UCSD-AML1 (cell line): Measurements from ENCODE around the gene BRINP1.

ENCODE experiments used
- DNase-seq: peaks from one replicate; lab custom pipeline; 2025; ENCODE audit not compliant: unreplicated experiment; lab: John Stamatoyannopoulos, UW

The BRINP1 gene

DNA sequence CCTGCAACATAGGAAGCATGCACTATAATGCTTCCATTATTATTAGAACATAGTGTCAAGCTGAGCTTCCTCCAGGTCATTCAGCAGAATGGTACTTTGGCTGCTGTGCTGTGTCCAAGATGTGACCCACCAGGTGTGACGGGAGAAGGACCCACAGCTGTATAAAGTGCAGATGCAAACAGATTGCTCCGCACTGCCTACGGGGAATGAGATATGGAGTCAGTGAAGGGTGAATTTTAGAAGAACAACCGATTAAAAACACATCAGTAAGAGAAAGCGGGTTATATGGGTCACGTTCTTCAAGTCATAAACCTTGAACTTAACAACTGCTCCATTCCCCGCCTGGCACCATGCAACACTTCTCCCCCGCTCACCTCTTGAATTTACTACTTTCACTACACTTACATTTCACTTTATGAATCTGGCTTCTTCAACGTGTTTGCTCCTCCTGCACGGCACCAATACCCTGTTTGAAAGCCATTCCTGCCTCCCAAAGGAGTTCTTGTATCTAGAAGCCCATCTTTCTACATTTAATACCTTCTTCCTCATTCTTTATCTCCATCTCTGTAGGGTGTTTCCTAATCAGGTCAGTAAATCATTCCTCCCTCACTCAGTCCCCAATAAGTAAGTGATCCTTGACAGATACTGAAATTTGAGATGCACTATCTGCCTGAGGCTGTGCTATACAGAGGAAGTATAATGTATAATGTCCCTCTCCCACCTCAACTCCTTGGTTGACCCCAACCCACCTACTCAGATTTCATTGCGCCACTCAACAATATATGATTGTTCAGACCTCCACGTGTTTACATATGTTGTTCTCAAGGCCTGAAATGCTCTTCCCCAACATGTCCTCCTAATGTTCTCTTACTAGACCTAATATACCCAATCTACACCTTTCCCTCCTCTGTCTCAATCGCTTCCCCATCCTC, 25.9 kb downstream of the BRINP1 start:
- no peak for DNase-seq

DNA sequence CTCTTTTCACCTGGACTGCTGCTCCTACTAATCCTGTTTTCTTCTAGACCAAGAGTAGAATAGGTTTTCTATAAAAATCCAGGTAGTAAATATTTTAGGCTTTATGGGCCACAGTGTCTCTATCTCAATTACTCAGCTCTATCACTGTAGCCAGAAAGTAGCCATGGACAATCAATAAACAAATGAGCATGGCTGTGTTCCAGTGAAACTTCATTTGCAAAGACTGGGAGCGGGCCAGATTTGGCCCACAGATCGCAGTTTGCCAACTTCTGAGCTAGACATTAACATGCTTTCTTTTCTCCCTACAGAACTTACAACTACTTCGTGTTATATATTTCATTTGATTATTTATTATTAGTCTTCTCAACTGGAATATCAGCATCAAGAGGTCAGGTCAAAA, 30.2 kb downstream of the BRINP1 start:
- DNase-seq, result no peak

DNA sequence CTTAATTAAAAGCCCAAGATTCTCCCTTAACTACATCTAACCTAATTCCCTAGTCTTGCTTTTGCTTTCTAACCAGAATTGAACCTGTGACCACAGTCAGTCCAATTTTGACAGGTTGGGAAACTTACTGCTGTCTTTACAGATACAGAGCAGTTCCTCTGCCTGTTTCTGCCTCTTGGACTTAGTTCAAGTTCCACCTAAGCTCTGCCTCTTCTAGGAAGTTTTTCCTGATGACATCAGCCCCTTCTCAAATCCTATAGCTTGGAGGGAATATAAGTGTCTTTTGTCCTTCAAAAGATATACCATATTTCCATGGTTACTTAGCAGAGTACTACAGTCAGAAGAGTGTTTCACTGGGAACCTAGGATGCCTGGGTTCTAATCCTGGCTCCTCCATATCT, 31.7 kb downstream of the BRINP1 start:
- no peak for DNase-seq

DNA sequence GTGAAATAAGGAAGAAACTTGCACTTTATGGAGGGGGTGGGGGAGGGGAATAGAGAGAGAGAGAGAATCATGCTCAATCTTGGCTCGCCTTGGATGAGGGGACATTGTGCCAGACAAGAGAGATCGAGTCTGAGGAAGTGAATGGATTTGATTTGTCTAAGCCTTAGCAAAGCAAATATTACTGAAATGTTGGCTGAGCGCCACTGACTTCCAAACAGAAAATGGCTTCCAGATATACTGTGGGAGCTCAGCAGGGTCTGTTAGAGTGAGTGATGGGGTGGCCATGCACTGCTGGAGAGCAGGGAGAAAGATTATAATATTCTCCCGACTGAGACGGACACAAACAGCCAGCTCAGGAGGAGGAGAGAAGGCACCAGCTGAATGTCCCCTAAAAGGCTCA, 34.5 kb downstream of the BRINP1 start:
- no peak for DNase-seq

DNA sequence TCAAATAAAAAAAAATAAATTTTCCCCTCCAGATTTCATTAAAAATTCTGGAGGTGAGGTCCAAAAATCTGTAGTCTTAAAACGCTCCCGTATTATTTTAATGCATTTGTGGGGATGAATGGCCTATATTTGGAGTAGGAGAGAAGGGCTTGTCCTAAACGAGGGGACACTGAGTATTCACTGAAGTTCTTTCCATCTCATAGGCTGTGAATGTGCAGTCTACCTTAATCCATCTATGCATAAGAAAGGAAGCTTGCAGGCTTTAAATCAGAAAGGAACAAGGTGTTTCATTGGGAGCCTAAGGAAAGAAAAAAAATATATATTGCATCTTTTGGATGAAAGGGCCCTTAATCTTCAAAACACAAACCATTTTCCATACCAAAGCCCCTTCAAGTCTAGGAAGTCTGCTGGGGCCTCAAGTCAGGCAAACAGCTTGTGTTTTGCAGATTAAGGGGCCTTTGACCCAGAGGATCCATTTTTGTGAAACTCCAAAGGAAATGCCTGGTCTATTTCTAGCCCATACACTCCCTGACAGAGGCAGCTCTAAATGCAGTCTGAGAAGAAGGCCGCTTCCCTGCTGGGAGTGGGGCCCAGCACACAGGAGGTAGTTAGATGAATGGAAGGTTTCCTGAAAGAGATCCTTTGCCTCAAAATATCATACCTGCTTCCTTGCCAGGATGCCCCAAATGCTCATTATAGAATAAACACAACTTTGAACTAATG, 35.6 kb downstream of the BRINP1 start:
- no peak for DNase-seq

DNA sequence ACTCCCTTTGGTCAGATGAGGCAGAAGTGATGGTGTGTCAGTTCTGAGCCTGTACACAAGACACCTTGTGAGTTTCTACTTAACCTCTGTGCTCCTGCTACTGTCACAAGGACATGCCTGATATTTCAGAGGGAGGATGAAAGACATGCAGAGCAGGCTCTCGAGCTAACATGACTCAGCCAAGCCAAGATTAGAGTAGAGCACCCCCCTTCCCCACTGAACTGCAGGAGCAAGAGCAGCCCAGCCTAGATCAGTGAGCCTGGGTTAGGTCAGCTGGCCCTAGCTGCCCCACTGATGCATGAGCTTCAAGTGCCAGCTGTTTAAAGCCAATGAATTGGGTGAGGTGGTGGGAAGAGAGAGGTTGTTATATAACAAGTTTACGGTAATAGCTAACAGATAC, 36.7 kb downstream of the BRINP1 start:
- no peak for DNase-seq

DNA sequence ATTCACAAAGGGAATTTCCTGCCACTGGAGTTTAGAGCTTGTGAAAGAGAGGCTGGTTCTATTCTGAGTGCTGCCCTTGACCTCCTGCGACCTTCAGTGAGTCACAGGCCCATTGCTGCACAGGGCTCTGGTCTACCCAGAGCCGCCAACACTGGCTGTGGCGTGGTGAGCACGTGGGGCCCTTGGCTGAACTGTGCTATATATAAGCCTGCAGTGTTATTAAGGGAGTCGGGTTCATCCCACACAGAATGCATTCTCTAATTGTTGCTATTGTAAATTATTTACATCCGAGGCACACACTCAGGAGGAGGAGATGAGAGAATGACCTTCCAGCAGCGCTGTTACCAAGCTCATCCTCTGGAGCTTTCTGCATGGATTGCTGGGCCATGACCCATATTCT, 47.1 kb downstream of the BRINP1 start:
- no peak for DNase-seq

DNA sequence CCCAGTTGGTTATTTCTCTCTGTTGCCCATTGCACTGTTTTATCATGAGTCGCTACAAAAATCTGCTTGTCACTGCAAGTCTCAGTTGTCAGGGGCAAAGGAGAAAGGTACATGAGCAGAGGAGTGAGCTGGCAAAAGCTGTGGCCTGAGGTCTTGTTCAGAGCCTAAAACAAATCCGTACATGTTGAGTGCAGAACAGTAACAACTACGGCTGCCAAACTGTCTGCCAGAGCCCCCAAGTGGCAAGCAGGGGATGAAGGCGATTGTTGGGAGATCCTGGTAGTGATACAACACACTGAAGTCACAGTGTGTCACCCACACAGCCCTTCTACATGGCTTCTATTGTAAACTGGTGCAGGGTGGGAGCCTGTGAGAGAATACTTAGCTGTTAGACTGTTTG, 50.9 kb downstream of the BRINP1 start:
- no peak for DNase-seq

DNA sequence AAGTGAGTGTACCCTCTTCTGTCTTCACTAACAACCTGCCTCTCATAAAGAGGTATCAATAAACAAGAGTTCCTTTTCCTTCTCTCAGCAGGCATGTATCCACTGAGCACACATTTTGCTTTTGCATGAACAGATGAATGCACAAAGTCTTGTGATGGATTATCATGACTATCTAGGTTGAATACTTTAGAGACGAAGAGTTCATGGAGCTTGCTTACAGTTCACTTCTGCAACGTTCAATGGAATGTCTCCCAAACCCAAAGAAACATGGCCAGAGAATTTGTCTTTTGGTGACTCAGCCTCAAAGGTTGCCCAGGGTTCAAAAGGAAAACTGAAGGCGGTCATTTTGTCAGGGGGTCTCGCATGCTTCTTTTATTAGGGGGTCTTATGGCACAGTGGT, 55.4 kb downstream of the BRINP1 start:
- no peak for DNase-seq

DNA sequence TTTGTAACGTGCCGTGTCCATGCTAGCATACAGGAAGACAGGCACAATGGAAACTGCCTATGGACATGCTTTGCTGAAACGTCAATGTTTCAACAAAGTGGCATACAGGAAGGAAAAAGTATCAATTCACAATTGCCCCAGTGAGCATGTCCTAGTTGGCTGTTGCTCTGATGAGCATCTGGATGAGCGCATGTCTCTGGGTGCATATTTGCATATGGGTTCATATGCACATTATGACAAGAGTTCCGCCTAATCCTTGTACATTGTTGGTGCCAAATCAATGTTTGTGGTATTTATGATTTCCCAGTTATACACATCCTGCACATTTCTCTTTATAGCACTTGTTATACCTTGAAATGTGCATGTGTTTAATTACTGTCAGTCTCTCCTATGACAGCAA, 58.5 kb downstream of the BRINP1 start:
- DNase-seq, result no peak

DNA sequence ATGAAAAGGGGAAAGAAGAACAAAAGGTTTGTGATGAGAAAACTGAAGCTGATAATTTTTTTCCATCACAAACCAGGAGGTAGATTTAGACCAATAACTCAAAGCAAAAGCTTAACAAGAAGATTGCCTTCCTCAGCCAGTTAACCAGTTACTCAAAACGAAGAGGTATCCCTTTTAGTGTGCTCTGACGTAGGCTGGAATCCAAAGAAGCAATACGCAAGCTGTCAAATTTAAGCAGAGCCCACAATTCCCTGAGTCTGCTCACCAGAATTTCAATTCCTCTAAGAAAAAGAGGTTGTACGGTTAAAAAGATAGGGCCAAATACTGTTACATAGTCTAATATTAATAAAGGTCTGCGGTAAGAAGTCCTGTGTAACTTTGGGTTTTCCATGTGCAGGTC, 61.8 kb downstream of the BRINP1 start:
- no peak for DNase-seq

DNA sequence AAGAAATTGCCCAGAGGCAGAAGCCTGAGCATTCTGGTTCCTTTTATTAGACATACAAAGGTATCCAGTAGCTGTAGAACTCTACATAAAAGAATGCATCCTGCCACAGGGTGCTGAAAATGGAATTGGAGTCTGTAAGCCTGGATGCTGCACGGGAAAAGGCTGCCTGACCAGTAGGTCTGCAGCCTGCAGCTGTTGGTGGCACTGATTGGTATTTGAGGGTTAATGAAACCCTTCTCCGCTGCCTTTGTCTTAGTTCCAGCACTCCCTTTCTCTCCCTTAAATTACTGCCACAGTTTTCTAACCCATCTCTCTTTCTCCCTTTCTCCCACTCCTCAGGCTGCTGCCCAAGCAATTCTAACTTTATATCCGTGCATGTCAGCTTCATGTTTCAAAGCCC, 64.7 kb downstream of the BRINP1 start:
- DNase-seq, result no peak

DNA sequence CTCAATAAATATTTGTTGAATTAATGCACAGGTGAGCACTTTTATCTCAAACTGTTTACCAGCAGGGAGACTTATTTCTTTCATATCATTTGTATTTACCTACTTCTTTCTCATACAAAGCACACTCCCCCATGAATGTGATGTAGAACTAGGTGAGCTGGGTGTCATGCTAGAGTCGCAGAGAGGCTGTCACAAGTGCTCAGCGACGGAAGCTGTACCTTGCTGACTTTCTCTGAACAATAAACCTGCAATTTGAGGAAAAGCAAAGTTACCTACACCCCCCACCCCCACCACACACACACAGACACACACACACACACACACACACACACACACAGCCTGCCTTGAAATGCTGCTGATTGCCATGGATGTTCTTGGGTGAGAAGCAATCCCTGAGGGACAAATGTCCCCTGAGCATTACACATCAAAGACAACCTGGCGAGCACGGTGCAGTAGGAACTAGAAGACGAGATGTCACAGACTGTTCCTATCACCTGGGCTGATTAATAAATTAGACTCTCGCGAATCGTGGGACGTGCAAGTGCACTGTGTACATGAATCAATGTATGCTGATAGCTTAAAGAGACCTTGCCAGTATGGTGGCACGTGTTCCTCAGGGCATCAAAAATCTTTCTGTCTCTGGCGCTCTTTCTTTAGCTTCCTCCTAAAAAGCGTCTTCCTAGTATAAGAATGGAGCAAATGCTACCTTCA, 66.1 kb downstream of the BRINP1 start:
- DNase-seq, result no peak

DNA sequence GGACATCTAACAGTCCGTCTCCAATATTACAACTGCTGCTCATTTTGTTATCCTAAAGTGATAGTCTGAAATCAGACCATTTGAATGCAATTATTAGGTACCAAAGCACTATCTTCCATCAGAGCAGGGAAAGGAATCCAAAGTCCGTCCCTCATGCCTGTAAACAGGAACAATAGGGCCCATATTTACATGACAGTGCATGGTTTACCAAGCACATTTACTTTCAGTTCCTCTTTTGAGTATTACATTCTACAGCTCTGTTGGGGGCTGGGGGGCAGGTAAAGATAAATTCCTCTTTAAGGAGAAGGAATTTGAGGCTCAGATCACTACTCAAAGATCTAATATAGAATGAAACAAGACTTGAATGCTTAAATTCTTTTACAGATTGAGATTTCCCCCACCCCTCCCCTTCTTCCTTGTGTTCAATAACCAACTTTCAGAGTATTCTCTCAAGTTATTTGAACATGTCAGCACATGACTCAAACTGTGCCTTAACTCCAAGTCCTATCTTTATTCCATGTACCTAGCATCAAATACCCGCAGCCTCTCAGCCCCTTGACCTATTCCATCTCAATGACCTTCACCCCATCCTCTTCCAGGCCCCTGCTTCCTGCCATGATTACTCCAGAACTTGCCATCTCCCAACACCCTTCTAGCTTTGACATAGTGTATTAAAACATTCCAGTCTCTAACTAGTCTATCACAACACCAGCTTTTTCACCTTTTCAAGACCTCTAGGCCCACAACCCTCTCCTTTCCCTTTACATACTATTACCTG, 71.0 kb downstream of the BRINP1 start:
- no peak for DNase-seq

DNA sequence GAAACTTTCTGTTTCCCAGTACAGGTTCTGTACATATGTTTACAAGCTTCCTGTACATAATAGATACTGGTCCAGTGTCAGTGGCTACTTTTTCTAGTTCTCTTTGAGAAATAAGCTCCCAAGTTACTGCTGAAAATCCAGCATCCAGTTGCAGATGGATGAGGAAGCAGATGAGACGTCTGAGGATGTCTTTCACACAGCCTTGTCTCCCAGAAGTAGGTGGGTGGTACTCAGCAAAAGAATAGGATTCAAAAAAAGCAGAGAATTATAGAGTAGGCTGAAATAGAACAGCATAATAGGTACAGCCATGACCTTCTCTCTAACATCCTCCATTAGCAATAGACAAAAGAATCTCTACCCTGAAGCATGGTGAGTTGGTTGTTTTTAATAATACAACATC, 77.7 kb downstream of the BRINP1 start:
- DNase-seq, result no peak

DNA sequence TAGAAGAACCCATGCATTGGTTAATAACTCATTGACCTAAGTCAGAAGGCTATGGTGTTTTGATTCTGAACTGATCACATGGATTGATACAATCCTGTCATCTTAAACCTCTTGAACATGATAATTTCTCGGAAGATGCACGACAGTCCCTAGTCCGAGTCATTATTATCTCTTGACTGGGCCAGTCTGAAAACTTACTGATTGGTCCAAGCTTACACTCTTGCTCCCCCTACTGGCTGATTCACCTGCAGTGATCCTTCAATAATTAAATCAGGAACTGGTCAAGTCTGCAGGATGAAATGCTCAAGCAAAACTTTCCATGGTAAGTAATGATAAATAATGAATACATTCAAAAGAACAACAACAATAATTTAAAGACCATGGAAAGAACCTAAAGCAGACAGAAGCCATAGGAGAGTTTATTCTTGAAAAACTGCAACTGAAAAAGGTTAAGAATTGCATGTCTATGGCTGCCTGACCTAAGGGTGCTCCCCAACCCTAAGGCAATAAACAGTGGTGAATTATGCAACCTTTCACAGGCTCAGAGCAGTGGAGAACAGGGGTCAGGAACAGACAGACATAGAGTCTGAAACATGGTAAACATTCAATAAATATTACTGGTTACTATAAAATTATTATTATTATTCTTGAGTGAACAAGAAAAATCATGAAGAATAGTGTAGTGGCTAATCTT, 79.3 kb downstream of the BRINP1 start:
- no peak for DNase-seq

DNA sequence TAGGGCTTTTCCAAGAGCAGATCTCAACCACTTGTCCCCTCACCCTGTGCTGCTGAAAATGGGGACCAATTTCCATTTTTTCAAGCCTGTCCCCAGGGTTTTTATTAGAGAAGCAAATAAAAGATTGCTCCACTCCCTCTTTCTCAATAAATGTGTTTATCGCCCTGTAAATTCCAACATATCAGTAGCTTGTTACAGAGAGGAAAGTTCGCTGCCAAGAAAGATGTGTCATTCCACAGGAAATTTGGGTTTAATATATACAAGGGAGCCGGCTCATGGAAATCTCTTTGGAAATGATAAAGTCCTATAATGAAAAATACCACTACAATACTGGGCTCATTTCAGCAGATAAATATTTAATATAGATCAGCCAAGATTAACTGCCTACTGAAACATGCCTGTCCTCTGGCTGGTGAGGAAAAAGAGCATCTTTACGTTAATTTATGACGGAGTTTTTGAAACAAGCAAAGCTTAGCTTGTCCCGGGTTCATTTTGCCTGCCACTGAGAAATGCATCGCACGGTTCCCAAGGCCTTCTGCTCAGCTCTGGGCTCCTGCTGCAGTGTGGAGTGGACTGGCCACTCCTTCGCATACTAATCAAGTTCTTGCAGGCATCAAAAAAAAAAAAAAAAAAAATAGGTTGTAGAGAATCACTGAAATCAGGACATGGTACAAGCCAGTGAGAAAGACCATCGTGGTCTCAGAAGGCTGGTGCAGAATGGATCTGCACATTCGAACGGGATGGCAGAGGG, 84.5 kb downstream of the BRINP1 start:
- DNase-seq, result no peak

DNA sequence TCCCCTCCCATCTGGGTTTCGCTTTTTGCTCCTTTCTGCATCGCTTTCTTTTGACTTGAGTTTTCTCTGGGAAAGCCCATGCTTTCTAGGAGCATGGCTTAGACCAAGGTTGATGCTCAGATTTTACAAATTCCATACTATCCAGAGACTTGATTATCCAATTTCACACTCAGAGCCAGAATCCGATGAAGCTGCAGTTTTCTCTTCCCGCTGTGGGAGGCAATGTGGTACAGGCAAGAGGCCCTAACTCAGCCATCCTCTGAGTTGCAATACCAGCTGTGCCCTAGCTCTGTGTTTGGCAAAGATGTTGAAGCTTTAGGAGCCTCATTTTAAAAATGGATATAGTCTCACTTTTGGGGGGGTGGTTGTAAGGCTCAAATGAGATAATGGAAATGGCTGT, 85.1 kb downstream of the BRINP1 start:
- no peak for DNase-seq

DNA sequence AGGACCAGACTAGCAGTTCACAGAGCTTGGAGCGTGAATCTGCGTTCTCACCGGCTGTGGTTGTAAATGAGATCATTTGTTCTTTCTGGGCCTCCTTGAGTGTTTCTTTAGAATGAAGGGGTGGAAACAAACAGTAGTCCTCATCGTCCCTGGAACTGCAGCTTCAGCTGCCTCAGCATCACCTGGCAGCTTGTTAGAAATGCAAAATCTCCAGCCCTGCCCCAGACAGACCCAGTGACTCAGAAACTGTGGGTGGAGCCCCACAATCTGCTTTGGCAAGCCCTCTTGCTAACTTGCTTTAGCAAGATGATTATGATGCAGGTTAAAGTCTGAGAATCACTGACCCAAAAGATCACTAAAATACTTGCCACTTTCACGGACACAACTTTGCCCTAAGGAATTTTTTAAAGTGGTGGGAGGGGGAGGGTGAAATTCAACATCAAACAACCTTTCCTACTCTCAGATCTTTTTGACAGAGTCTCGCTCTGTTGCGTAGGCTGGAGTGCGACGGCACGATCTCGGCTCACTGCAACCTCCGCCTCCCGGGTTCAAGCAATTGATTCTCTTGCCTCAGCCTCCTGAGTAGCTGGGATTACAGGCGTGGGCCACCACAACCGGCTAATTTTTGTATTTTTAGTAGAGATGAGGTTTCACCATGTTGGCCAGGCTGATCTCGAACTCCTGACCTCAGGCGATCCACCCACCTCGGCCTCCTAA, 86.0 kb downstream of the BRINP1 start:
- DNase-seq, result no peak
